ENCODE measurements around the gene ZDHHC11.
"Not testable (repeated sequence)": the region's sequence is repeated elsewhere in the genome, so short reads cannot be mapped to it uniquely, and the experiment has no call there.

The ZDHHC11 gene

DNA sequence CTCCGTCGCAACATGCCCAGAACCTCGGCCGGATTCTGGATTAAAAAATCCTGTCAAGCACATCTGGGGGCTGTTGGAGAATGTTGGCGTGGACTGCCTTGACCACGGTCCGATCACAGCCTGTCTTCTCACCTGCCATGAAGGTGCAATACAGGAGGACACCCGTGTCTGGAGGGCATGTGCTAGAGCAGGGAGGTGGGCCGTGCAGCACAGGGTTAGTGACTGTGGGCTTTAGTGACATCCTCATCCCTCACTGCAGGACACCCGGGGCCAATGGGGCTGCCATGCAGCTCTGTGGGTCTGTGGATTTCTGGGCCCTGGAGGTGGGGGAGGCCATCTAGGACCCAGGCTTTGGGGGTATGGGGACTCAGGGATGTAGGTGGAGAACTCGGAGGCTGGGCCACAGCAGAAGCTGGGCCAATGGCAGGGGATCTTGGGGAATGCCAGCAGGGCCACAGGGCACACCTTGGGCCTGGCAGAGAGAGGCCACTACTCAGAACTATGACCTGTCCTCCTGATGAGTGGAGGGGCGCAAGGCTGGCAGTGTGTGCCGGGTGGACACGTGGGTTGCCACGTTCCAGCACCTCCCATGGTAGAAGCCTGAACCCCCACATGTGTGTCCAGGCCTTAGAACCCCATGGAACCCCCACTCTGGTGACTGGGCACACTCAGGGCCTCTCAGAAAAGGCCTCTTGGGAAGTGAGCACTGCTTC, 89.6 kb downstream of the ZDHHC11 start:
- DNase-seq (ENCODE audit: low read depth), result no peak

DNA sequence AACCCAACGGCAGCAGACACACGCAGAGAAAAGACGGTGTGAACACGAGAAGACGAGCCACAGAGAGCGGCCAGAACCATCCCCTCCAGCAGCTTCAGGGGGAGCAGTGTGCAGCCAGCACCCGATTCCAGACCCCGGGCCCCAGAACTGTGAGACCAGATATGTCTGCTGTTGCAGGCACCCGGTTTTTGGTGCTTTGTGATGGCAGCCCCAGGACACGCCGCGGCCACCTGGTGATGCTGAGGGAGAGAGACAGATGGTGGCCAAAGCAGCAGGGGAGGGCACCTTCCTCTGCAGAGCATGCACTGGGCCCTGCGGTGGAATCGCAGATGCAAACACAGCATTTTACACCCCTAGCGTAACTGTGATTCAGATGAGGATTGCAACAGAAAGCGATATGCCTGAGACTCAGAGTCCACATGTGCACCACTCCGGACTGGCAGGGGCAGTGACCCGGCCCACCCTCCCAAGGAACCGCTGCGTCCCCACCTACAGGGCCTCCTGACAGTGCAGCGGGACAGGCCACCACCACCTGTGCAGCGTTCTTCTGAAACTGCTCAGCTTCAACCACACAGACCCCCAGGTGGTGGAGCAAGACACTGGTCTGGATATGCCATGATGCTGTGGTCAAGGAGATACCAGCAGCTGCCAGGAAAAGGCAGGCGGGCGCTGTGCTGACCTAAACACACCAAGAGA, 90.3 kb downstream of the ZDHHC11 start:
- no peak for DNase-seq (ENCODE audit: low read depth)

DNA sequence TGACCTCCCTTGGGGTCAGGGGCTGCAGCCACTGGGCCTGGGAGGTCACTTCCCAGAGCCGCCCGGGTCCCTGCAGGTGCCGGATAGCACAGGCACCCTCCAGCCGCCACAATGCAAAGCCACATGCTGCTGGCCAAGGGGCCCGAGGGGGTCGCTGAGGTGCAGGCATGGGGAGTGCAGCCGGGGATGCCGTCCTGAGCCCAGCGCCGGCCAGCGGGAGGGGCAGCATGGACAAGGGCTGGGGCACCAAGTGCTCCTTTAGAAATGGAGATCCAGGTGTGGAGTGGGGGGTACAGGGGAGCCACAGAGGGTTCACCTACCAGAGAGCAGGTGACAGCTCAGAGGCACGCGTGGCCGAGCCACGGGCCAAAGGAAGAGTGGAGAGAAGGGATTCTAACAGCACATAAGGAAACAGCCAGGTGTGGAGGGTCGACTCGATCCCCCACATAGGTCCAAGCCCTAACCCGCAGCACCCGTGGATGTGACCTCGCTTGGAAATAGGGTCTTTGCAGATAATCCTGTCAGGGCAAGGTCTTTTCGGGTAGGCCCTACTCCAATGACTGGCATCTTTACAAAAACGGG, 90.9 kb downstream of the ZDHHC11 start:
- DNase-seq (ENCODE audit: low read depth), result no peak

DNA sequence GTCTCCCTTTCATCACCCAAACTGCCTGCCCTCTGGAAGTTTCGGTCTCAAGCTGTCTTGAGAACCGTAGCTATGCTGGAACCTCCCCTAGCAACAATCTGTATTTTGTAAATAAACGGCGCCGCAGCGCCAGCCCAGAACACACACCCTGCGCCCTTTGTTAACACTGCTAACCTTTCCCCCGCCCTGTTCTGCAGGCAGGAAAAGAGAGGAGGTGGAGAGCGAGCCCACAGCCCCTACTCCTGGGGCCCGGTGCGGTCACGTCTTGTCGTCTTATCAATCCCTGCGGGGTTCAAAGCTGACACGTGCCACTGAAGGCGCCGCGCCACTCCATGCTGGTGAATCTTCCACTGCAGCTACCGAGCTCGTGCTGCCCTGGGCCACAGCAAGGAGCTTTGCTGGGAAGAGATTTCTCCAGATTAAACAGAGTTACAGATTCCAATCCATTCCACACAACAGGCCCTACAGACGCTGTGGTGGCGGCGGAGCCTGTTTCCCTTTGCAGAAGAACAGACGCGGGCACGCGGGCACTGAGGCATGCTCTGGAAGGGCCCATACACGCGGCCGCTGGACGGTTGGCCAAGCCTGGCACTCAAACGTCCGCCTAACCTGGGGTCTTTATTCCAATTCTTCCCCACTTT, 91.6 kb downstream of the ZDHHC11 start:
- no peak for DNase-seq (ENCODE audit: low read depth)

DNA sequence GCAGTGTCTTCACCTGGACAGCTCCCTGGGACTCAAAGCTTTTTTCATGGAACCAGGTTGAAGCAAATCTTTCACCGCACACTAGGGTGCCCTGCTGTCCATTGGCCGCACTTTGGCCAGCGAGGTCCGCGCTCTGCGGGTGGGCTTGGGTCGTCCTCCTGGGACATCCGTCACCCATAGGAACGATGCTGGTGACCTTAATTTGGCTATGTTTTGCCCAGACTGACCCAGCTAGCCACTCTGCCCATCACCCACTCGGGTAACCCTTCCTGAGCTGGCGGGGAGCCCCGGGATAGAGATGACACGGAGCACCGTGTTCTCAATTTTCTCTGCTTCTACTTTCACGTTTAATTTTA, 92.1 kb downstream of the ZDHHC11 start:
- no peak for DNase-seq (ENCODE audit: low read depth)

DNA sequence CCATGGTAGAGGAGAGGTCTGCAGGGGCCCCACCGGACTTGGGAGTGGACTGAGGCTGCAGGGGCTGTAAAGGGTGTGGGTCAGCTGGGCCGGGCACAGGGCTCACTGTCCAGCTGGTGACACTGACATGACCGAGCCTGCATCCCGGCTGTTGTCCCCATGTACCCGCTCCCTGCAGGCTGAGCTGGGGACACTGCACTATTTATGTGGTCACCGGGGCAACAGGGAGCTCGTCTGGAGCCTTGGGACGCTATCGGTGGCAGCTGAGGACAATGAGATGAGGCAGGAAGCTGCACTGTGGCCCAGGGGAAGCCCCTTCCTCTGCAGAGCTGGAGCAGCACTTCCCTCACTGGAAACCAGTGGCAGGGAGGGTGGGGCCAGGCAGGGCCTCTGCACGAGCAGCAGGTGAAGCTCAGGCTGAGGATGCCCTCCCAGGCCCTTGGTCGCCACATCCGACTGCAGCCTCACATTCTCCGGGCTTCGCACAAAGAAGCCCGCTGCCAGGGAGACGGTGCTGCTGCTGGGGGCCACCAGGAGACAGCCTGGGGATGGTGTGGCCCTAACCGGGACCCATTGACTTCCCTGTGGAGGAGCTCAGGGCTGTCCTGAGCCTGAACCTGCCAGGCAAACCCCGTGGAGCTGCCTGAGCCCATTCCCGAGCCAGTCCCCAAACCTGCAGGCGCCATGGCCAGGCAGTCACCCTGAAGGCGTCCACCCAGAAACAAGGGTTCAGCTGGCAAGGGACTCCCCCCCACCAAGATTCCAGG, 92.7 kb downstream of the ZDHHC11 start:
- DNase-seq (ENCODE audit: low read depth), result no peak

DNA sequence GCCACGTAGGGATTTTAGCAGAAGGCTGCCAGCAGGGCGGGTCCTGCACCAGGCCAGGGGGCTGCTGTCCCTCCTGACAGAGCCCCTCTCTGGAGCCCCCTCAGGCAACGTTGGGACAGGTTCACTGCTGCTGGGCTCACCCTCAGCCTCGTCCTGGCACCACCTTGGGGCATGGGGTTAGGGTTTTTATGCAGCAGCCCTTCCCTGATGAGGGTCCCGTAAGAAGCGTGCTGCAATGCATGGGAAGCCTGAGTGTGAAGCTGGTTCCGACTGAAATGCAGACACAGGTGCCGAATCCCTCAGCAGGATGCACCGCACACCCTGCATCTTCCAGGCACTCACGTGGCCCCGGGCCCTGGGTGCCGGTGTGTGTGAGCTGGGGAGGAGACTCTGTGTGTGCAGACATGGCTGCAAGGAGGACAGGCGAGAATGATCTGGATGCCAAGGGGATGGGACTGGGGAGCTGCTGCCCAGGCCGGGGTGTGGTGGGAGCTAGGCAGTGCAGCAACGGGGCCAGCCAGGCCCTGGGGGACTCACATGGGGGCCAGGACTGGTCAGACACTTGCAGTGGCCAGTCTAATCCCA, 93.3 kb downstream of the ZDHHC11 start:
- DNase-seq (ENCODE audit: low read depth), result no peak

DNA sequence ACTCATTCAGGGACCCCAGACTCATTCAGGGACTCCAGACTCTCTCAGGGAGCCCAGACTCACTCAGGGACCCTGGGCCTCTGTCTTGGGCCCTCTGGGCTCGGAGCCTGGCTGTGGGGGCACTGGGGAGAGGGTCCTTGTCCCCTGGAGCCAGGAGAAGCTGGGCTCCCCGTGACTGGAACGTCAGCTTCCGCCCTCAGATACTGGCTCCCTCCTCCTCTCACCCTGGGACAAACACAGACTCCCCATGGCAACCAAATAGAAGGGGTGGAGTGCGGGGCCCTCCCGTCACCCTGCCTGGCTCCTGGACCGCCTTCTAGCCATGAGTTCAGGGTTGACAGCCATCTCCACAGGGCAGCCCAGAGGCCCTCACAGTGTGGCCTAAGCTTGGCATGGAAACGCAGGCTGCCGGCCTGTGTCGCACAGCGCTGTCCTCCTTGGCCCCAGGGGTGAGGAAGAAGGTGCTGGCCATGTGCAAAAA, 93.9 kb downstream of the ZDHHC11 start:
- DNase-seq (ENCODE audit: low read depth), result no peak

DNA sequence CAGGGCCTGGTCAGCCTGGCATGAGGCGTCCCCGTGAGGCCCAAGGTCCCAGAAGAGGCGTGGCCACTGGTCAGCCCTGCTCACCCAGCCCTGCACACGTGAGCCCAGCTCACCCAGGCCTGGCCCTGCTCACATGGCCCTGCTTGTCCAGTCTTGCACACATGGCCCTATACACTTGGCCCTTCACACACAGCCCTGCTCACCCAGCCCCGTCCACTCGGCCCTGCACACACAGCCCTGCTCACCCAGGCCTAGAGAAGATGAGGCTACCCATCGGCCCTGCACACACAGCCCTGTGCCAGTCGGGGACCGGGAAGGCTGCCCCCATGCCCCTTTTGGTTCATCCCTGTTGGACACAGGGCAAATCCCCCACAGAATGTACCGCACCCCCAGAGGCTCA, 94.6 kb downstream of the ZDHHC11 start:
- DNase-seq (ENCODE audit: low read depth), result no peak

DNA sequence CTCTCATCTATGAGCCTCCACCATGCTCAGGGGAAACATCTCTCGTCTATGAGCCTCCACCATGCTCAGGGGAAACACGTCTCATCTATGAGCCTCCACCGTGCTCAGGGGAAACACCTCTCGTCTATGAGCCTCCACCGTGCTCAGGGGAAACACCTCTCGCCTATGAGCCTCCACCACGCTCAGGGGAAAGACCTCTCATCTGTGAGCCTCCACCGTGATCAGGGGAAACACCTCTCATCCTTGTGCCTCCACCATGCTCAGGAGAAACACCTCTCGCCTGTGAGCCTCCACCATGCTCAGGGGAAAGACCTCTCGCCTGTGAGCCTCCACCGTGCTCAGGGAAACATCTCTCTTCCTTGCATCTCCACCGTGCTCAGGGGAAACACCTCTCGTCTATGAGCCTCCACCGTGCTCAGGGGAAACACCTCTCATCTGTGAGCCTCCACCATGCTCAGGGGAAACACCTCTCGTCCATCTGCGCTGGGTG, 96.6 kb downstream of the ZDHHC11 start:
- DNase-seq (ENCODE audit: low read depth), result not testable (repeated sequence)

DNA sequence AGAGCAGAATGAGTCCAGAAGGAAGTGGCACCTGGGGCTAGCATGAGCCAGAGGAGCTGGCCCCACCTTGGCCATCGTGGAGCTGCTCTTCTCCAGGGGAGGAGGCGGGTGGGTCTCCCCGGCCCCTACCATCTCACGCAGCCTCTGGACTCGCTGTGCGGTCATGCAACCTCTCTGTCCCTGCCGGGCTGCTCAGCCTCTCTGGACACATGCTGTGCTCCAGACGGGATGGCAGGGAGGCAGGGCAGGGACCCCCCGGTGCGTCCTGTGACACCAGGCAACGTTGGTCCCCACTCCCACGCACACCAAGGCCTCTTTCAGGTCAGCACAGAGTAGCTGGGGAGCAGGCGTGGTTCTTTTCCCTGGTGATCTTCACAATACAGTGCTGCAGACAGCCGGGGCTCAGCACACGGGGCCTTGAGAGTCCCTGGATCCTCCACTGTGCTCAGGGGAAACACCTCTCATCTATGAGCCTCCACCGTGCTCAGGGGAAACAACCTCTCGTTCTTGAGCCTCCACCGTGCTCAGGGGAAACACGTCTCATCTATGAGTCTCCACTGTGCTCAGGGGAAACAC, 97.1 kb downstream of the ZDHHC11 start:
- DNase-seq (ENCODE audit: low read depth), result not testable (repeated sequence)

DNA sequence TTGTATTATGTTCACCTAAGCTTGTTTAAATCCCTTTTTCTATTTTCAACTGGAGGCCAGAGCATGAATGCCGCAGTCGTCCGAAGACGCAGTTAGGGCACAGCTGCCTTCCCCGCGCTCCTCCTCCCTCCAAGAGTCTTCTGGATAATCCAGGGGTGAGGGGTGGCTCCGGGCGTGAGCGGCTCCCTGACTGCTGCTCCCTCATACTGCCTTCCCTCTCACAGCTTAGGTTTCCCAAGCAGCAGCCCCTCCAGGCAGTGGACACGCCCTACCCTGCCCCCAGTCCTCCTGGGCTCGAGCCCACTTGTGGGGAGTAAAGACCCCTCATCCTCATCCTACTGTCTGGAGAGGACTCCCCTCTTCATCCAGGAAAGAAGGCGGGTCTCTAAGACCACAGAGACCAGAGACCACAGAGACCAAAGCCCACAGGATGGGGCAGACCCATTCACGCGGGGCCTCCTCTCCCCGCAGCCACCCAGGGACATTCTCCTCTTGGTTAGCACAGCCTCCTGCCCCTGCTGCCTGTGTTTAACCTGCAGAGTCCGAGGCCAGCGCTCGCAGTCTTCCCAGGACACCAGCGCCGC, 98.2 kb downstream of the ZDHHC11 start:
- not testable (repeated sequence) for DNase-seq (ENCODE audit: low read depth)

DNA sequence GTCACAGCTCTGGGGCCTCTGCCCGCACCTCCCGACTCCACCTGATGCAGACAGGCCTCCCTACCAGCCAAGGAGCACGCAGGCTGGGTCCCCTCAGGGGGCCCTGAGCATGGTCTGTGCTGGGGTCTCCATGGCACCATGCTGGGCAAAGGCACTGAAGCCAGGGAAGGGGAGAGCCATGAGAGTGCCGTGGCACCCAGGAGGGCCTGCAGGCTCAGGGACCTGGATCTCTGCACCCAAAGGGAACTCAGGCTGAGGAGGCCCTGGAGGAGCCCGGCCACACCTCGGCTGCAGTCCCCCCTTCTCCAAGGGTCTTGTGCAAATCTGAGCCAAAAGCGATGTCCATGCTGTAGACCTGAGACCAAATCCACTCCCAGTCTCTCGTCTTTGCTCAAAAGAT, 98.8 kb downstream of the ZDHHC11 start:
- not testable (repeated sequence) for DNase-seq (ENCODE audit: low read depth)

DNA sequence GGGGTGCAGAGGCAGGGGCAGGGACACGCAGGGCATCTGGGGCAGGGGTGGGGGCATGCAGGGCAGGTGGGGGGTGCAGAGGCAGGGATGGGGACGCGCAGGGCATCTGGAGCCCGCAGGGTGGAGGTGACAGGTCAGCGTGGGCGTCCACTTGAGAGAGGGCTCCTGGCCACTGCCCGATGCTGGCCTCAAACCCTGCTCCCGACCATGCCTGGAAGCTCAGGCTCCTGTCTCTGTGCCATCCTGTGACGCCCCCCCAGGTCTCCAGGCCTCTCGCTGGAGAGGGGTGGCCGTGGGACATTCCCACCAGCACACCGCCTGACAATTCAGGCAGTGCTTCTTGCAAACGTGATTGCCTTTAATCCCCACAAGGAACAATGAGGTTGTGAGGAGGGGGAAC, 99.3 kb downstream of the ZDHHC11 start:
- no peak for DNase-seq (ENCODE audit: low read depth)

DNA sequence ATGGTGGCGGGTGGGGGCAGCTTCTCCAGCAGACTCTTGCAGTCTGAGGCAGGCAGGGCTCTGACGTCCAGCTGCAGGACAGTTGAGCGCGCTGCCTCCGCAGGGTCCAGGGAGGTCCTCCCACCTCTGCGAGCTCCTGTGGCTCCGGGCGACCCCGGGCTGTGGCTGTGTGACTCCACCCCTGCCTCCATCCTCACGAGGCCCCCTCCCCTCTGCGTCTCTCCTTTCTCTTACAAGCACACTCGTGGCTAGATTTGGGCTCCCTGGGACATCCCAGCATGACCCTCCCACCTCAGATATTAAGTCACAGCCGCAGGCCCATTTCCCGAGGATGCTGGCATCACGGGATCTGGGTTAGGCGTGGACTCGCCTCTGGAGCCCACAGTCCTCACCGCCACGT, 100.6 kb downstream of the ZDHHC11 start:
- DNase-seq (ENCODE audit: low read depth), result not testable (repeated sequence)

DNA sequence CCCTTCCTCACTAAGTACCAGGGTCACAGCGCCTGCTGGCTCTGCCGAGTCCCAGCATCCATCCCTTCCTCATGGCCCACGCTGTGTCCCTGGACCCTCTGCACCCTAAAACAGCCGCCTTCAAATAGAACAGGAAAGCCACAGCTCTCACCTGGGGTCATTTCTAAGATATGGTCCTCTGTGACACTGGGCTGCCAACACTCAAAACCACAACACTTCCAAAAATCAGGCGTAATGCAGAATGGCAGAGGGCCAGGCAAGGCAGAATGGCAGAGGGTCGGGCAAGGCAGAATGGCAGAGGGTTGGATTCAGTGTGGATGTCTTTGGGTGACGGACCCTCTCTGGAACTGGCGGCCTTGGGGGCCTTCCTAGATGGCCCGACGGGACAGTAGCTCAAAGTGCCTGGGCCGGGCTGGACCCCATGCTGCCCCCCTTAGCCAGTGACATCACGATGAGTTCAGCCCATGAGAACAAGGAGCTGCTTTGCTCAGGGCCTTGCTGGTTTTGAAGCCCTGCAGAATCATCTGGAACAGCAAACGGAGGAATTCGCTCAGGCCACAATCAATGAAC, 101.6 kb downstream of the ZDHHC11 start:
- DNase-seq (ENCODE audit: low read depth), result no peak

DNA sequence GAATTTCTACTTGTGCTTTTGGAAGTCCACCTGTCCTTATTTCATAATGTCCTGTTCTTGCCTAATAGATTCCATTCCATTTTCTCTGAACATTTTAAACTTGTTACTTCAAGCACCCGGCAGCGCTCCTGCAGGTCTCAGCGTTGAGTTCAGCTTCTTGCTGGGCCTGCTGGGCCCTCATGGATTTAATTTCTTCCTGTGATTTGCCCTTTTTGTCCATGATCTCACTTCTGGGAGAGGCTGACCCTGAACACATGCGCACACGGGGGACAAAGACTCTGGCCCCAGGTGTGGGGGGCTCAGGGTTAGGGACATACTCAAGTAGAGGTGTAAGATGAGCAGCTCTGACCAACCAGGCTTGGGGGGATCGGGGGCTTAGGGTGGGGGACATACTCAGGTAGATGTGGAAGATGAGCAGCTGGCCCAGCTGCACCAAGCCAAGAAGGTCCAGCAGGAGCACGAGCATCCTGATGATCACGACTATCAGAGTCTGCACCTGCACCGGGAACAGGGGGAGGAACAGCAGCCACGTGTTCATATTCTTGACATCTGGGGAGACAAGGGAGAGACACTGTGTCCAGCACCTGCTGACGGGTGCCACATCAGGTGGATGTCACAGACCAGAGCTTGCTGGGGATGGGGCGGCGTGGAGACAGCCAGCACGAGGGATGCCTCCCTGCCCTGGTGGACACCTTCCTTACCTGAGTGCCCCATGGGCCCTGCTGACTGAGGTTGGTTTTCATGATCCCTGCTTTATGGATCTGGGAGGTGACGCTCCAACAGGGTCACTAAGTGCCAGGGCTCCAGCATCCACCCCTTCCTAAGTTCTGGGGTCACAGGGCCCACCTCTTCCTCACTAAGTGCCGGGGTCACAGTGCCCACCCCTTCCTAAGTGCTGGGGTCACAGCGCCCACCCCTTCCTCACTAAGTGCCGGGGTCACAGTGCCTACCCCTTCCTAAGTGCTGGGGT, 102.5 kb downstream of the ZDHHC11 start:
- not testable (repeated sequence) for DNase-seq (ENCODE audit: low read depth)

DNA sequence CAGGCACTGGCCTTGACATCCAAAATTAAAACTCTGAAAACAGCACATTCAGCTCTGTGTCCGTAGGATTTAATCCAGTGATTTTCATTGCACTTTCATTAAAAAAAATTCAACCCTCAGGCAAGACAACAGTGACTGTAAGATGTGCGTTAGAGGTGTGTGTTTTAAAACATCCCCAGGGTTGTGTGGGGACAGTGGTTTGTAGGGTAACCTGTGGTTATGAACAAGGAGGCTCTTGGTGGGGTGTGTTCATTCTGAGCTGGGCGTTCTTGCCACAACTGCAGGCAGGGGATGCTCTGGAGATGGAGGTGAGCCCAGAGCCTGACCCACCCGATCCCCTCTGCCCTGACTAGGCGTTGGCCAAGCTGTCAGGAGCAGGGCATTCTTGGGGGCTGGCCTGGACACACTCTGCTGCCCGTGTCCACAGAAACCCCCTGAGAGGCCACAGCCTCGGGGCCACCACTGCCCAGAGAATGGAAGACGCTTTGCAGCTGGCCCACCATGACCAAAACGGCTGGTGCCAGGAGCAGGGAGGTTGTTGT, 103.4 kb downstream of the ZDHHC11 start:
- DNase-seq (ENCODE audit: low read depth), result not testable (repeated sequence)

DNA sequence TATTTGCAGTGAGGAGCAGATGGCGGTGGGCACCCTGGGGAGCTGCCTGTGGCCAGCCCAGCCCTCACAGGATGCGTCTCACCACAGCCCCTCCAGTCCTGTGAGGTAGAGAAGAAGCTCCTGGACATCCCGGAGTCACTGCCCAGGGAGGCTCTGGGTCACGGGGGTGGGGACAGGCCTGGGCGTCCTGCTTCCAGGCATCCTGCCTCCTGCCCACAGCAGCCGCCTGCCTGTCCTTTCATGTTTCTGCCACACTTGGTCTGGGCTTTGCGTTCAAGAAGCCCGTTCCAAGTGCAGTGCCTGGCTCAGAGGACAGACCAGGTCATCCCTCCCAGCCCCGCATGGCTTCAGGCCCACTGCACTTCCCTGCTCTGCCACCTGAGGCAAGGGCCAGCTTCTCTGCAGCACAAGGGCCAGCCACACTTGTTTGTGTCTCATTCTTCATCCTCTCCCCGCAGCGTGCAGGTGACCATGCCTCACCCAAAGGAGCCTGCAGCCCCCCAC, 104.5 kb downstream of the ZDHHC11 start:
- DNase-seq (ENCODE audit: low read depth), result no peak

All from HS-27A (cell line).